ENCODE data around the gene CCDC6. TPM values are rescaled to one million over a fixed set of nuclear protein-coding genes. Genes with fewer than 3 reads are reported as not detected.

The CCDC6 gene
- total and polyA plus RNA-seq, 3 donors from 2014 or later = 21.1 to 52.2 (median 41.7) TPM

- Histone ChIP-seq H3K4me3 (no peak overlapping the region), H3K36me3 (ENCODE audit: low read depth, missing control alignments) (no peaks in the 10 kb centered on the region), H3K4me1 (peaks cover 4% of the 10 kb centered on the region), H3K27ac (no peak overlapping the region), H3K27me3 (no peaks in the 10 kb centered on the region), H3K9me3 (no peaks in the 10 kb centered on the region)
- WGBS, 2 donors = 79 to 95% methylated on average over 7 of the region's 7 CpGs
- TF ChIP-seq POLR2A (IDR thresholded peaks at IDR 0.05) = no peak
- TF ChIP-seq CTCF (IDR thresholded peaks at IDR 0.05) = no peak
- intact Hi-C loops (cut with DNase I; ENCODE audit: low total_unique reads) = no loop called here
- DNase-seq = no peak
Measured at GRCh38 chr10:59867590-59867989, 38.8 kb downstream of the CCDC6 start.

DNA sequence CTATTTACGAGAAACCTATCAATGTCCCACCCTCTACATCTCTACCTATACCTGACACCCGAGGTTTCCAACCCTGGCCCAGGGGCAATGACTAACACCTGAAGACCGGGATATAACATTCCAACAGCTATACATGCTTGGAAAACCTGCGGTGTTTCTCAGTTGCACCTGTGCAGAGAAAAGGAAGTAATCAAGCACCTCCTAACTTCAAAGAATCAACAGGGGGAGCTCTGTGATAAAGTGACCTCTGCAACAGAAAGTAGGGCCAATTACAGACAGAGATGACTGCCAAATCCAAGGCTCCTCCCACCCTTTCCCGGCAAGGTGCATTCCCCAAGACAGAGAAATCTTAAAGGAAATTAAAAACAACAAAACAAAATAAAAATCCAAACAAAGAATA, 41.3 kb downstream of the CCDC6 start:
- intact Hi-C loops (cut with DNase I; ENCODE audit: low total_unique reads) = no loop called here
- no peaks in the 10 kb centered on the region for H3K9me3 ChIP-seq
- H3K27me3 ChIP-seq = no peaks in the 10 kb centered on the region
- no peak overlapping the region for H3K27ac ChIP-seq
- TF ChIP-seq POLR2A (IDR thresholded peaks at IDR 0.05) (no peak), CTCF (IDR thresholded peaks at IDR 0.05) (peak in 1 of 3 experiments; percentile 8)
- WGBS, 2 donors = 56 to 73% methylated on average over 5 of the region's 5 CpGs
- no peak overlapping the region for H3K4me3 ChIP-seq
- peak; percentile 43 for DNase-seq
- peaks cover 4% of the 10 kb centered on the region for H3K4me1 ChIP-seq
- H3K36me3 ChIP-seq (ENCODE audit: low read depth, missing control alignments) = no peaks in the 10 kb centered on the region

DNA sequence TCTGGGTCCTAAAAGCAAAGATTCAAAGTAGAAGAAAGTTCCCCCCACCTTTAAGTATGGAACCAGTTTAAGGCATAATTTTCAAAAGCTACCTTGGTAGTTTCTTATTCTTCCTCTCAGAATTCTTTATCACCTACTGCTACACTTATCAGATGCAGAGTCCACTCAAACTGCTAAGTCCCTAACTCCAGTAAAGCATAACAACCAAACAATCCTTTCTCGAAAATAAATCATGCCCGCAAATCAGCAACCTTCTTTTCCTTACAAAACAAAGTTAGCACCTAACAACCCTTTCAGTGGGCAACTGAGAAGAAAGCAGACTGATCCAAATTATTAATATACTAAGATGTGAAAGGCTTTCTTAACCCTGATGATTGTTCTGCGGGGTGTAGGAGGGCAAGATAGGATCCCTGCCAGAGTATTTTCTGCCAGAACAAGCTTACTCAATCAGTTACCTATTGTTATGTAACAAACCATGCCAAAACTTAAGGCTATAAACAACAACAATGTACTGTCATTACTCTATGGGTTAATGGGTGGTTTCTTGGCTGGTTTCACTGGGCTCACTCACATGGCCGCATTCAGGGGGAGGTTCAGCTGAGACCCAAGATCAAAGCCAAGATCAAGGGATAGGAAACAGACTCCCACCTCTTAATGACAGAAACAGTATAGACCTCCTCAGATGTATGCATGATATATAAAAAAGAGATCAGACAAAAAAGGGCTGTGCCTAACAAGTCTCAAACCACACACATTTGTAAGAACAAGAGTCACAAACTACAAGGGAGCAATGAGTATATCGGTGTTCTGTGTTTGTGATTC, 42.0 kb downstream of the CCDC6 start:
- H3K4me3 ChIP-seq = no peak overlapping the region
- TF ChIP-seq POLR2A (IDR thresholded peaks at IDR 0.05) = no peak
- H3K36me3 ChIP-seq (ENCODE audit: low read depth, missing control alignments) = no peaks in the 10 kb centered on the region
- H3K9me3 ChIP-seq = no peaks in the 10 kb centered on the region
- intact Hi-C loops (cut with DNase I; ENCODE audit: low total_unique reads) = no loop called here
- H3K27ac ChIP-seq = peak overlapping the region in 1 of 2 donors; percentile 20
- 64 to 70% methylated on average over 5 of the region's 5 CpGs for WGBS, 2 donors
- no peaks in the 10 kb centered on the region for H3K27me3 ChIP-seq
- H3K4me1 ChIP-seq = peaks cover 4% of the 10 kb centered on the region
- DNase-seq = no peak

GRCh38 chr10:59859570-59859969, 46.8 kb downstream of the CCDC6 start:
- no peak for DNase-seq
- intact Hi-C loops (cut with DNase I; ENCODE audit: low total_unique reads) = no loop called here
- H3K36me3 ChIP-seq (ENCODE audit: low read depth, missing control alignments) = no peaks in the 10 kb centered on the region
- no peaks in the 10 kb centered on the region for H3K27me3 ChIP-seq
- no peak overlapping the region for H3K4me3 ChIP-seq
- peaks cover 8% of the 10 kb centered on the region for H3K4me1 ChIP-seq
- WGBS, 2 donors = 89 to 95% methylated on average over 6 of the region's 6 CpGs
- TF ChIP-seq CTCF (IDR thresholded peaks at IDR 0.05) (no peak), POLR2A (IDR thresholded peaks at IDR 0.05) (no peak)
- H3K9me3 ChIP-seq = no peaks in the 10 kb centered on the region
- no peak overlapping the region for H3K27ac ChIP-seq

- DNase-seq = no peak
- TF ChIP-seq POLR2A (IDR thresholded peaks at IDR 0.05) = no peak
- TF ChIP-seq CTCF (IDR thresholded peaks at IDR 0.05) = no peak
- Histone ChIP-seq H3K36me3 (ENCODE audit: low read depth, missing control alignments) (no peaks in the 10 kb centered on the region), H3K9me3 (no peaks in the 10 kb centered on the region), H3K27ac (no peak overlapping the region), H3K4me1 (peaks cover 8% of the 10 kb centered on the region), H3K4me3 (no peak overlapping the region), H3K27me3 (no peaks in the 10 kb centered on the region)
- 90 to 97% methylated on average over 3 of the region's 3 CpGs for WGBS, 2 donors
- intact Hi-C loops (cut with DNase I; ENCODE audit: low total_unique reads) = no loop called here
Measured at GRCh38 chr10:59857921-59858320, 48.4 kb downstream of the CCDC6 start.

All from testis (tissue), 3 donors.